Neural cell (in vitro differentiated cells): ENCODE results near the gene FAM171A1. TPM values are rescaled to one million over a fixed set of nuclear protein-coding genes. Genes with fewer than 3 reads are reported as not detected.

Source experiments
- H2AFZ ChIP-seq: fragments of 200-600, 300-800 bp; sonication (generic), shearing (Covaris generic); 2 replicates; pipeline ENCODE4 v1.6.0; 2014; ENCODE audit warnings: low read depth, mild to moderate bottlenecking, antibody characterized with exemption, low read length, moderate library complexity
- H3F3A ChIP-seq: fragments of 200-600 bp; shearing (Covaris generic); 2 replicates; pipeline ENCODE4 v1.6.1; 2016; ENCODE audit warnings: mild to moderate bottlenecking, moderate library complexity, mixed read lengths, antibody characterized with exemption, low read length; ENCODE audit not compliant: insufficient read depth, poor library complexity, severe bottlenecking
- H3K27ac ChIP-seq: fragments of 200-600, 300-800 bp; sonication (generic), shearing (Covaris generic); 2 replicates; pipeline ENCODE4 v1.5.1; 2014; ENCODE audit warnings: mild to moderate bottlenecking, low read length, moderate library complexity
- H3K27me3 ChIP-seq: fragments of 300-800, 200-600 bp; sonication (generic), shearing (Covaris generic); 2 replicates; pipeline ENCODE4 v1.6.0; 2014; ENCODE audit warnings: mild to moderate bottlenecking, low read depth, low read length, moderate library complexity; ENCODE audit not compliant: insufficient read depth
- H3K36me3 ChIP-seq: fragments of 300-800, 200-600 bp; sonication (generic), shearing (Covaris generic); 2 replicates; pipeline ENCODE4 v1.5.1; 2014; ENCODE audit warnings: mild to moderate bottlenecking, antibody characterized with exemption, low read length, moderate library complexity; ENCODE audit not compliant: insufficient read depth
- H3K4me2 ChIP-seq: fragments of 300-800, 200-600 bp; sonication (generic), shearing (Covaris generic); 2 replicates; pipeline ENCODE4 v1.6.0; 2014; ENCODE audit warnings: mild to moderate bottlenecking, low read length
- H3K4me3 ChIP-seq: fragments of 300-800, 200-600 bp; sonication (generic), shearing (Covaris generic); 2 replicates; pipeline ENCODE4 v1.5.1; 2014; ENCODE audit warnings: mild to moderate bottlenecking, low read length, moderate library complexity
- H3K79me2 ChIP-seq: fragments of 200-600 bp; shearing (Covaris generic); replicated peaks from 2 replicates; pipeline ENCODE4 v1.6.0; 2014; ENCODE audit warnings: mild to moderate bottlenecking, low read length, moderate library complexity; ENCODE audit not compliant: insufficient read depth
- H3K9ac ChIP-seq: fragments of 300-800, 200-600 bp; sonication (generic), shearing (Covaris generic); 2 replicates; pipeline ENCODE4 v1.6.1; 2016; ENCODE audit warnings: mild to moderate bottlenecking, low read length, mixed read lengths
- H3K9me2 ChIP-seq: fragments of 200-600 bp; shearing (Covaris generic); 2 replicates; pipeline ENCODE4 v1.6.1; 2016; ENCODE audit warnings: mild to moderate bottlenecking, low read length, mixed read lengths; ENCODE audit not compliant: insufficient read depth
- H3K9me3 ChIP-seq: fragments of 200-600, 300-800 bp; sonication (generic), shearing (Covaris generic); 2 replicates; pipeline ENCODE4 v1.6.1; 2016; ENCODE audit warnings: mild to moderate bottlenecking, mixed run types, low read length, moderate library complexity, mixed read lengths
- H4K20me1 ChIP-seq: fragments of 200-600 bp; shearing (Covaris generic); 2 replicates; pipeline ENCODE4 v1.6.1; 2016; ENCODE audit warnings: mild to moderate bottlenecking, mixed run types; ENCODE audit not compliant: insufficient read depth
- EP300 ChIP-seq: fragments of 450-650 bp; conservative IDR thresholded peaks from 2 replicates; pipeline ENCODE4 v1.6.1; 2014; ENCODE audit warnings: antibody characterized with exemption, mild to moderate bottlenecking, moderate library complexity; ENCODE audit not compliant: poor library complexity, severe bottlenecking
- EZH2 ChIP-seq: fragments of 200-600, 300-800 bp; shearing (Covaris generic), sonication (generic); IDR thresholded peaks from 2 replicates; pipeline ENCODE4 v1.6.1; 2014; ENCODE audit warnings: antibody characterized with exemption, low read length, borderline replicate concordance, mild to moderate bottlenecking; ENCODE audit not compliant: insufficient read depth, poor library complexity, severe bottlenecking
- MXI1 ChIP-seq: fragments of 450-650 bp; conservative IDR thresholded peaks from 2 replicates; pipeline ENCODE4 v1.6.1; 2014; ENCODE audit warnings: antibody characterized with exemption, mild to moderate bottlenecking; ENCODE audit not compliant: poor library complexity, severe bottlenecking
- POLR2AphosphoS5 ChIP-seq: IDR thresholded peaks from 2 replicates; pipeline ENCODE4 v1.6.1; 2012
- RAD21 ChIP-seq: fragments of 450-650 bp; conservative IDR thresholded peaks from 2 replicates; pipeline ENCODE4 v1.6.1; 2014; ENCODE audit warnings: antibody characterized with exemption, mild to moderate bottlenecking, moderate library complexity
- REST ChIP-seq: IDR thresholded peaks from 2 replicates; pipeline ENCODE4 v1.6.1; 2012; ENCODE audit warnings: borderline replicate concordance
- SMC3 ChIP-seq: fragments of 450-650 bp; conservative IDR thresholded peaks from 2 replicates; pipeline ENCODE4 v1.6.1; 2014; ENCODE audit warnings: antibody characterized with exemption, mild to moderate bottlenecking, moderate library complexity; ENCODE audit not compliant: poor library complexity
- TAF1 ChIP-seq: IDR thresholded peaks from 2 replicates; pipeline ENCODE4 v1.6.1; 2012; ENCODE audit warnings: low read depth
- polyA plus RNA-seq: library from polyadenylated mRNA; depleted of rRNA; stranded (reverse); fragments of >200 nt; gene quantifications from 2 replicates; pipeline ENCODE4 v1.2.3, GENCODE V29; 2014
- TF ChIP-seq, protein P1 (sequence below): fragments of 450-650 bp; IDR thresholded peaks from 2 replicates; pipeline ENCODE4 v1.5.1; 2014; ENCODE audit warnings: antibody characterized with exemption, mild to moderate bottlenecking, moderate library complexity; ENCODE audit not compliant: poor library complexity, severe bottlenecking

FAM171A1 gene
- polyA plus RNA-seq, 1 donor from 2014 or later, result 28.8 TPM

- Histone ChIP-seq H3K4me2 (no peak overlapping the region), H4K20me1 (no peaks in the 10 kb centered on the region), H3K4me3 (no peak overlapping the region), H3K9me3 (no peaks in the 10 kb centered on the region), H3K27ac (no peak overlapping the region), H2AFZ (no peak overlapping the region), H3K9ac (no peak overlapping the region), H3K79me2 (peaks cover 12% of the 10 kb centered on the region), H3K36me3 (no peaks in the 10 kb centered on the region), H3K9me2 (no peaks in the 10 kb centered on the region), H3K27me3 (no peaks in the 10 kb centered on the region), H3F3A (no peaks in the 10 kb centered on the region)
- TF ChIP-seq POLR2AphosphoS5 (no peak), TAF1 (no peak), REST (no peak), MXI1 (no peak), EZH2 (no peak), RAD21 (no peak), SMC3 (no peak), EP300 (no peak)
- TF ChIP-seq, protein P1, sequence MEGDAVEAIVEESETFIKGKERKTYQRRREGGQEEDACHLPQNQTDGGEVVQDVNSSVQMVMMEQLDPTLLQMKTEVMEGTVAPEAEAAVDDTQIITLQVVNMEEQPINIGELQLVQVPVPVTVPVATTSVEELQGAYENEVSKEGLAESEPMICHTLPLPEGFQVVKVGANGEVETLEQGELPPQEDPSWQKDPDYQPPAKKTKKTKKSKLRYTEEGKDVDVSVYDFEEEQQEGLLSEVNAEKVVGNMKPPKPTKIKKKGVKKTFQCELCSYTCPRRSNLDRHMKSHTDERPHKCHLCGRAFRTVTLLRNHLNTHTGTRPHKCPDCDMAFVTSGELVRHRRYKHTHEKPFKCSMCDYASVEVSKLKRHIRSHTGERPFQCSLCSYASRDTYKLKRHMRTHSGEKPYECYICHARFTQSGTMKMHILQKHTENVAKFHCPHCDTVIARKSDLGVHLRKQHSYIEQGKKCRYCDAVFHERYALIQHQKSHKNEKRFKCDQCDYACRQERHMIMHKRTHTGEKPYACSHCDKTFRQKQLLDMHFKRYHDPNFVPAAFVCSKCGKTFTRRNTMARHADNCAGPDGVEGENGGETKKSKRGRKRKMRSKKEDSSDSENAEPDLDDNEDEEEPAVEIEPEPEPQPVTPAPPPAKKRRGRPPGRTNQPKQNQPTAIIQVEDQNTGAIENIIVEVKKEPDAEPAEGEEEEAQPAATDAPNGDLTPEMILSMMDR, result no peak
Measured at GRCh38 chr10:15300697-15301096, 70.4 kb downstream of the FAM171A1 start.

GRCh38 chr10:15300145-15300544 is 70.9 kb downstream of the FAM171A1 start:
- Histone ChIP-seq H3K9me3 (no peaks in the 10 kb centered on the region), H3K79me2 (peaks cover 7% of the 10 kb centered on the region), H2AFZ (no peak overlapping the region), H3K4me2 (no peak overlapping the region), H4K20me1 (no peaks in the 10 kb centered on the region), H3F3A (no peaks in the 10 kb centered on the region), H3K27me3 (no peaks in the 10 kb centered on the region), H3K9ac (no peak overlapping the region), H3K4me3 (no peak overlapping the region), H3K9me2 (no peaks in the 10 kb centered on the region), H3K27ac (no peak overlapping the region), H3K36me3 (no peaks in the 10 kb centered on the region)
- TF ChIP-seq REST (no peak), SMC3 (no peak), TAF1 (no peak), MXI1 (no peak), EP300 (no peak), EZH2 (no peak), RAD21 (no peak), POLR2AphosphoS5 (no peak)
- TF ChIP-seq, protein P1, result no peak
